C4-2B (cell line): Measurements from ENCODE around the gene DRG1.

Source experiments
- H3K27ac ChIP-seq: fragments of 450-650 bp; 2 replicates; pipeline ENCODE4 v1.5.1; 2017
- ZFX ChIP-seq: fragments of 450-650 bp; IDR thresholded peaks from 2 replicates; pipeline ENCODE4 v1.6.1; 2017
- TF ChIP-seq, protein P1 (sequence below): fragments of 450-650 bp; conservative IDR thresholded peaks from 2 replicates; pipeline ENCODE4 v1.5.1; 2017; ENCODE audit warnings: mild to moderate bottlenecking

The DRG1 gene

DNA sequence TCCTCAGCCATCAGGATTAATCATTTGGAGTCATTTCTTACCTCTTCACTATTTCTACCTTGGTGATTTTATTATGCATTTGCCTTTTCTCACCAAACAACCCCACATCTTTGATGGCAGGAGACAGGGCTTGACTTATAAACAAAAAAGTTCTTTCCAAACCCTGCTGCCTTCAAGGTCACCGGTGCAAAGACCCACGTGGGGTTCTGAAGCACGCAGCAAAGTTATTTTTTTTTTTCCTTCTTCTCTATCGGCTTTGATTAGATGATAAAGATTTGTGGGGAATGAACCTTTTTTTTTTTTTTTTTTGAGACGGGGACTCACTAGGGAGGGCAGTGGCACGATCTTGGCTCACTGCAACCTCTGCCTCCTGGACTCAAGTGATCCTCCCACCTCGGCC is 44.1 kb downstream of the DRG1 start:
- no peak for TF ChIP-seq ZFX
- TF ChIP-seq, protein P1, sequence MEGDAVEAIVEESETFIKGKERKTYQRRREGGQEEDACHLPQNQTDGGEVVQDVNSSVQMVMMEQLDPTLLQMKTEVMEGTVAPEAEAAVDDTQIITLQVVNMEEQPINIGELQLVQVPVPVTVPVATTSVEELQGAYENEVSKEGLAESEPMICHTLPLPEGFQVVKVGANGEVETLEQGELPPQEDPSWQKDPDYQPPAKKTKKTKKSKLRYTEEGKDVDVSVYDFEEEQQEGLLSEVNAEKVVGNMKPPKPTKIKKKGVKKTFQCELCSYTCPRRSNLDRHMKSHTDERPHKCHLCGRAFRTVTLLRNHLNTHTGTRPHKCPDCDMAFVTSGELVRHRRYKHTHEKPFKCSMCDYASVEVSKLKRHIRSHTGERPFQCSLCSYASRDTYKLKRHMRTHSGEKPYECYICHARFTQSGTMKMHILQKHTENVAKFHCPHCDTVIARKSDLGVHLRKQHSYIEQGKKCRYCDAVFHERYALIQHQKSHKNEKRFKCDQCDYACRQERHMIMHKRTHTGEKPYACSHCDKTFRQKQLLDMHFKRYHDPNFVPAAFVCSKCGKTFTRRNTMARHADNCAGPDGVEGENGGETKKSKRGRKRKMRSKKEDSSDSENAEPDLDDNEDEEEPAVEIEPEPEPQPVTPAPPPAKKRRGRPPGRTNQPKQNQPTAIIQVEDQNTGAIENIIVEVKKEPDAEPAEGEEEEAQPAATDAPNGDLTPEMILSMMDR: no peak
- no peak overlapping the region for H3K27ac ChIP-seq

DNA sequence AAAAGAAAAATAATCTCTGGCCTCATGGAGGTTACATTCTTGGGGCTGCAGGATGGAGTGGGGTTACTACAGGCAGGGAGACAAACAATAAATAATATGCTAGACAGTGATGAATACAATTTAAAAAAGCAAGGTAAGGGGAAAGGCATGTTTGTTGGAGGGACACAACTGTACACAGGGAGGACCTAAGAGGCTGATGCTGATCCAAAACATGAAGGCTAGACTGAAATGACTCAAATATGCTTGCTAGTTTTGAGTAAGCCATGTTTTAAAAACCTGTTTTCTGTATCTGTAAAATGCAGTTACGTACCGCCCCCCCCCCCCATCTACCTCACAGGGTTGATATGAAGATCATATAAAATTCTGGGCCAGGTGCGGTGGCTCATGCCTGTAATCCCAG is 46.2 kb downstream of the DRG1 start:
- H3K27ac ChIP-seq: no peak overlapping the region
- no peak for TF ChIP-seq ZFX
- TF ChIP-seq, protein P1: no peak

DNA sequence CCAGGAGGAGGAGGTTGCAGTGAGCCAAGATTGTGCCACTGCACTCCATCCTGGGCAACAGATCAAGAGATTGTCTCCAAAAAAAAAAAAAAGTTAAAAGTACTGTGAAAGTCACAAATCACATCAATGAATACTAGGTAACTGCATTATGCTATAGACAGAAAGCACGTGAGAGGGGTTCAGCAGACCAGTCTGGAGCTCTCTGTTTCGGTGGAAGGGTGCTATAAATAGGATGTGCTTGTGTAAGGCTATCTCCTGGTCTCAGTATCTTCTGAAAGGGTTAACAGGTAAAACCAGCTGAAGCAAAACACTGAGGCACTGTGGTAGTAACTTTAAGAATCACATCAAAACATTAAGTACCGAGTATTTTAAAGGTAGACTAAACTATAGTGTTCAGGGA is 46.8 kb downstream of the DRG1 start:
- H3K27ac ChIP-seq: no peak overlapping the region
- TF ChIP-seq, protein P1: no peak
- TF ChIP-seq ZFX: no peak

DNA sequence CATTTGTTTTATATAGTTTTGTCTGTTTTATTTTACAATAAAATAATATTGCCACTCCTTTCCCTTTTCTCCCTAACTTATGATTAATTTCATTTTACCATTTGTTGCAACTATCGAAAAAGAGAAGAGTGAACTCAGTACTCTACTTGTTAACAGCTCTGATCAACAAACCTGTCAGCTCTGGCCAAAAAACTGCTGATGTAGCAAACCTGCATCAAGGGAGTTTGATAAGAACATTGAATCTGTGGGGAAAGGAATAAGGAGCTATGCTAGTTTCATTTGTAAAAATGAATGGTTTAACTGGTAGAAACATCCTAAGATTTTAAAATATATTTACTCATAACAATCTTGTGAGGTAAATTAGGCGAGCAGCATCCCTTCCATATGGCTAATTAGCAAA is 47.4 kb downstream of the DRG1 start:
- TF ChIP-seq ZFX: no peak
- TF ChIP-seq, protein P1: no peak
- no peak overlapping the region for H3K27ac ChIP-seq

DNA sequence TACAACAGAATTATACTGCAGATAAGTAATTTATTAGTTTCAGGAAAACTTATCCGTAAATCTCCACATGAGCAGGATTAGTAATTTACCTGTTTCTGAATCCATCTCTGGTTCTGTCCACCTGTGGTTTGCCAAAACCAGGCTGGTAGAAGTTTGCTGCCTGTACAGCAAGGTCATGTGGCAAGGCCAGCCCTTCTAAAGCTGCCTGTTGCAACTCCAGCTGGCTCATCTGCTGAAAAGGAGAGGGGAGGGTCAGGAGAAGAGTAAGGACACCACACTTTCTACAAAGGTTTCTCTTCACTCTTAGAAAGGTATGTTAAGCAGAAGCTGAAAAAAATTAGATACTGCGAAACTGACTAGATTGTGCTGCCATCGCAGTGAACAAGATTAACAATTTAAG is 47.9 kb downstream of the DRG1 start:
- H3K27ac ChIP-seq: no peak overlapping the region
- TF ChIP-seq, protein P1: no peak
- TF ChIP-seq ZFX: no peak

DNA sequence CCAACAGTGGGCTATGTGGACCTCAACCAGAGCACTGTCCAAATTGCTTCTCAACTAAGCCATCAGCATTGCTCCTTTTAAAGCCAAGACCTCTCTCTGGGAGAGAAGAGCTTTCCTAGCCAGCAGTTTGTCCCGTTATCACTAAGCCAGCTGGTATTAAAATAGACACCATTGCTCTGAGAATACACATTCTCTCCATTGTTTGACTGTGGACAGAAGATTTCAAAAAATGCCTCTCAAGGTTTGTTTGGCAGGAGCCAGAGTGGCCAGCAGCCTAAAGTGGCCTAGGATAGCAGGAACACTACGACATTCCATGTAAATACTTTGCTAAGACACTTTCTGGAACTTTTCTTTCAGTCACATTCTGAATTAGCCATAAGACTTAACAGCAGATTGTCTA is 49.0 kb downstream of the DRG1 start:
- H3K27ac ChIP-seq: no peak overlapping the region
- TF ChIP-seq, protein P1: no peak
- no peak for TF ChIP-seq ZFX

DNA sequence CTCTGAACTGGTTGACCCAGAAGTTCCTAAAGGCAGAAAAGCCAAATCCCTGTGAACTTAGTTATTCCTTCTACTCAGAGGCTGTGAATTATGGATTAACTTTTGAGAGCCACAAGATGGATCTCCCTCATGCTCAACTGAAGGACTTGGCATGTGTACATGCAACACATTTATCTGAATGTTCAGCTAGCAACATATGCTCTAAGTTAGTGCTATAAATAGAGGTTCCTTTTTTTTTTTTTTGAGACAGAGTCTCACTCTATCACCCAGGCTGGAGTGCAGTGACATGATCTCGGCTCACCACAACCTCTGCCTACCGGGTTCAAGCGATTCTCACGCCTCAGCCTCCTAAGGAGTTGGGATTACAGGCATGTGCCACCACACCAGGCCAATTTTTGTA is 50.1 kb downstream of the DRG1 start:
- TF ChIP-seq, protein P1: no peak
- no peak for TF ChIP-seq ZFX
- no peak overlapping the region for H3K27ac ChIP-seq
